ENCODE data around the gene RFX7. TPM values are rescaled to one million over a fixed set of nuclear protein-coding genes. Genes with fewer than 3 reads are reported as not detected.

RFX7 gene
- total and polyA plus RNA-seq, 2 of the 8 experiments (the other 6 are each of a cell fraction or from before 2014, with no cell fraction given) = 10.4 to 40.9 TPM

GRCh38 chr15:56194035-56194434, 49.6 kb downstream of the RFX7 start:
- Histone ChIP-seq H3K18ac (ENCODE audit: extremely low read depth, low read length) (no peak overlapping the region), H3K4ac (replicated peaks; ENCODE audit: insufficient read length, low read depth, low read length) (no peak overlapping the region), H3K23ac (ENCODE audit: insufficient read length) (no peak overlapping the region), H4K8ac (ENCODE audit: extremely low read depth, insufficient read depth, low read length) (no peak overlapping the region), H2BK12ac (ENCODE audit: low read depth, low read length) (no peak overlapping the region), H4K5ac (ENCODE audit: insufficient read length, low read depth, low read length) (no peak overlapping the region), H2BK120ac (replicated peaks; ENCODE audit: low read depth, low read length) (no peak overlapping the region), H3K56ac (replicated peaks; ENCODE audit: insufficient read length, low read depth, low read length) (no peak overlapping the region), H2AFZ (ENCODE audit: low read length) (no peak overlapping the region), H3K4me1 (replicated peaks in 1 of 4; ENCODE audit: control insufficient read depth in 3 of 4, insufficient read depth in 4 of 4, low read length in 3 of 4) (peaks cover 0 to 3% (median 0%) of the 10 kb centered on the region in 4 experiments; a peak in 1 of 7 replicates), H4K20me1 (replicated peaks in 1 of 2; ENCODE audit: control insufficient read depth in 1 of 2, insufficient read depth in 2 of 2, low read length in 2 of 2) (peaks cover 10 to 13% of the 10 kb centered on the region in 2 experiments), H3K9ac (replicated peaks in 1 of 4; ENCODE audit: extremely low read depth in 1 of 4, low read depth in 3 of 4, low read length in 3 of 4) (no peak overlapping the region), H3K14ac (ENCODE audit: insufficient read length) (no peak overlapping the region), H3K27ac (ENCODE audit: low read depth, low read length) (no peak overlapping the region), H2BK20ac (ENCODE audit: low read length) (no peak overlapping the region), H3K79me2 (ENCODE audit: control insufficient read depth in 1 of 2, insufficient read depth in 2 of 2, low read length in 2 of 2) (peaks cover 12 to 99% of the 10 kb centered on the region in 2 experiments), H3K4me2 (ENCODE audit: insufficient read depth in 1 of 2, low read depth in 2 of 2, low read length in 2 of 2) (no peak overlapping the region), H2BK15ac (ENCODE audit: low read length) (no peak overlapping the region), H3K23me2 (ENCODE audit: low read depth, low read length) (no peaks in the 10 kb centered on the region), H3K79me1 (ENCODE audit: low read depth, low read length) (peaks cover 3% of the 10 kb centered on the region), H3K36me3 (ENCODE audit: control insufficient read depth in 2 of 4, insufficient read depth in 4 of 4, low read length in 3 of 4) (no peaks in the 10 kb centered on the region), H3K27me3 (replicated peaks in 1 of 4; ENCODE audit: control insufficient read depth in 3 of 4, extremely low read depth in 1 of 4, insufficient read depth in 3 of 4, low read length in 3 of 4) (no peaks in the 10 kb centered on the region), H4K91ac (replicated peaks; ENCODE audit: insufficient read length, low read length) (no peak overlapping the region), H3K4me3 (ENCODE audit: extremely low read depth in 1 of 4, insufficient read depth in 2 of 4, low read depth in 3 of 4, low read length in 4 of 4) (no peak overlapping the region), H3K9me3 (ENCODE audit: insufficient read depth in 2 of 2, low read depth in 1 of 2, low read length in 1 of 2) (no peaks in the 10 kb centered on the region), H2BK5ac (ENCODE audit: low read depth, low read length) (no peak overlapping the region), H2AK5ac (ENCODE audit: low read depth, low read length) (no peak overlapping the region)
- no peak for TF ChIP-seq KDM4A (IDR thresholded peaks at IDR 0.05; ENCODE audit: low read depth, low read length, severe bottlenecking)
- 94% methylated on average over 1 of the region's 1 CpG; no CpG with 5 or more reads in 1 of the 2 experiments for WGBS, 2 experiments (ENCODE audit: extremely low coverage in 1 of 2, insufficient coverage in 1 of 2, insufficient read length in 1 of 2, insufficient replicate concordance in 2 of 2, low coverage in 1 of 2, low lambda C conversion rate in 2 of 2, missing lambda C conversion rate in 1 of 2)
- ChIA-PET POLR2A (ENCODE audit: partially characterized antibody) (interaction anchor here (1.4 kb wide), 1 partner anchor 50 kb away, joined by 3 read pairs; no protein-coding TSS in a partner anchor), CTCF (ENCODE audit: partially characterized antibody) (interaction anchor here (1.3 kb wide), 1 partner anchor 141 kb away, joined by 4 read pairs; no protein-coding TSS in a partner anchor)
- DNase-seq (ENCODE audit: low read depth in 1 of 2, low spot score in 2 of 2) (no peak), FAIRE-seq (no peak)

Measured in H1 (cell line).